T-helper 1 cell treated with Interleukin-12 subunit alpha and Interleukin-12 subunit beta and Interleukin-4 antibody, amounts not matched to agents 30 μg/mL and 1 μg/mL, for 36 hours (primary cell): ENCODE data around the gene SH3BGRL.
"Not testable (repeated sequence)": the region's sequence is repeated elsewhere in the genome, so short reads cannot be mapped to it uniquely, and the experiment has no call there.

Source experiments
- H3K27ac Mint-ChIP-seq: one replicate; pipeline ENCODE4 v1.8.0; 2021; ENCODE audit warnings: mild to moderate bottlenecking, mixed read lengths
- H3K27me3 Mint-ChIP-seq: one replicate; pipeline ENCODE4 v1.8.0; 2021; ENCODE audit warnings: low read depth, mixed read lengths
- H3K36me3 Mint-ChIP-seq: one replicate; pipeline ENCODE4 v1.8.0; 2021; ENCODE audit warnings: low read depth, mixed read lengths
- H3K4me1 Mint-ChIP-seq: one replicate; pipeline ENCODE4 v1.8.0; 2021; ENCODE audit warnings: low read depth, mixed read lengths
- H3K4me3 Mint-ChIP-seq: one replicate; pipeline ENCODE4 v1.8.0; 2021; ENCODE audit warnings: mild to moderate bottlenecking, moderate library complexity, mixed read lengths
- H3K9me3 Mint-ChIP-seq: one replicate; pipeline ENCODE4 v1.8.0; 2021; ENCODE audit warnings: mixed read lengths

SH3BGRL gene

DNA sequence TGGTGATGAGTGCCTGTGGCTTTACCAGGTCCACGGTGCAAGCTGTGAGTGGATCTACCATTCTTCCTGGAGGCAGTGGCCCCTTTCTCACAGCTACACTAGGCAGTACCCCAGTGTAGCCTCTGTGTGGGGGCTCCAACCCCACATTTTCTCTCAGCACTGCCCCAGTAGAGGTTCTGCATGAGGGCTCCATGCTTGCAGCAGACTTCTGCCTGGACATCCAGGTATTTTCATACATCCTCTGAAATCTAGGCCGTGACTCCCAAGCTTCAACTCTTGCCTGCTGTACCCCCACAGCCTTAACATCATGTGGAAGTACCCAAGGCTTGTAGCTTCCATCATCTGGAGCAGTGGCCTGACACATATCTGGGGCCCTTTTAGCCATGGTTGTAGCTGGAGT is 90.1 kb downstream of the SH3BGRL start:
- Mint-ChIP-seq H3K9me3 (peaks cover 34% of the 10 kb centered on the region), H3K36me3 (peaks cover 38% of the 10 kb centered on the region), H3K4me3 (no peak overlapping the region), H3K27ac (no peak overlapping the region), H3K4me1 (no peaks in the 10 kb centered on the region), H3K27me3 (no peaks in the 10 kb centered on the region)

DNA sequence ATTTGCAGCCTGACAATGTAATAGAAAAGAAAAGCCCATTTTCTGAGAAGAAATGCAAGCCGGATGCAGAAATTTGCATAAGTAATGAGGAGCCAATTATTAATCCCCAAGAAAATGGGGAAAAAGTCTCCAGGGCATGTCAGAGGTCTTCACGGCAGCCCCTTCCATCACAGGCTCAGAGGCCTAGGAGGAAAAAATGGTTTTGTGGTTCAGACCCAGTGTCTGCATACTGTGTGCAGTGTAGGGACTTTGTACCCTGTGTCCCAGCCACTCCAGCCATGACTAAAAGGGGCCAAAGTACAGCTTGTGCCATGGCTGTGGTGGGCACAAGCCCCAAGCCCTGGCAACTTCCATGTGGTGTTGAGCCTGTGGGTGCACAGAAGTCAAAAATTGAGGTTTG is 92.2 kb downstream of the SH3BGRL start:
- H3K27ac Mint-ChIP-seq: no peak overlapping the region
- H3K27me3 Mint-ChIP-seq: no peaks in the 10 kb centered on the region
- H3K36me3 Mint-ChIP-seq: peaks cover 43% of the 10 kb centered on the region
- peaks cover 30% of the 10 kb centered on the region for H3K9me3 Mint-ChIP-seq
- H3K4me3 Mint-ChIP-seq: no peak overlapping the region
- H3K4me1 Mint-ChIP-seq: no peaks in the 10 kb centered on the region

DNA sequence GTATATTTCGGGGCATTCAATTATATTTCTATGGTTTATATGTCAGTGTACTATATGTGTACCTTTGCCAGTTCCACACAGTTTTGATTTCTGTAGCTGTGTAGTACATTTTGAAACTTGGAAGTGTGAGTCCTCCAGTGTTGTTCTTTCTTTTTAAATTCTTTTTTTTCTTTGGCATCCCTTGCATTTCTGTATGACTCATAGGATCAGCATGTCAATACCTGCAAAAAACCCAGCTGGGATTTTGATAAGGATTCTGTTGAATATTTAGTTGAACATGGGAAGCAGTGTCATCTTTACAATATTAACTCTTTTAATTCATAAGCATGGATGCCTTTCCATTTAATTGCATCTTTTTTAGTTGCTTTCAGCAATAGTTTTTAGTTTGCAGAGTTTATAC is 100.0 kb downstream of the SH3BGRL start:
- Mint-ChIP-seq H3K4me3 (no peak overlapping the region), H3K9me3 (no peaks in the 10 kb centered on the region), H3K36me3 (peaks cover 11% of the 10 kb centered on the region), H3K4me1 (no peaks in the 10 kb centered on the region), H3K27me3 (no peaks in the 10 kb centered on the region), H3K27ac (no peak overlapping the region)

DNA sequence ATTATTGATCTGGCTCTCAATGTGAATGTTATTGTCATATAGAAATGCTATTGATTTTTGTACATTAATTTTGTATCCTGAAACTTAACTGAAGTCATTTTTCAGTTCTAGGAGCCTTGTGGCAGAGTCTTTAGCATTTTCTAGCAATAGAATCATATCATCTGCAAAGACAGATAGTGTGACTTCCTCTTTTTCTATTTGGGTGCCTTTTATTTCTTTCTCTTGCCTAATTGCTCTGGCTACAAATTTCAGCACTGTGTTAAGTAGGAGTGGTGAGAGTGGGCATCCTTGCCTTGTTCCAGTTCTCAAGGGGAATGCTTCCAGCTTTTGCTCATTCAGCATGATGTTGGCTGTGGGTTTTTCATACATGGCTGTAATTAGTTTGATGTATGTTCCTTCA is 102.7 kb downstream of the SH3BGRL start:
- Mint-ChIP-seq H3K27me3 (no peaks in the 10 kb centered on the region), H3K36me3 (peaks cover 1% of the 10 kb centered on the region), H3K27ac (no peak overlapping the region), H3K9me3 (no peaks in the 10 kb centered on the region), H3K4me3 (no peak overlapping the region), H3K4me1 (no peaks in the 10 kb centered on the region)

DNA sequence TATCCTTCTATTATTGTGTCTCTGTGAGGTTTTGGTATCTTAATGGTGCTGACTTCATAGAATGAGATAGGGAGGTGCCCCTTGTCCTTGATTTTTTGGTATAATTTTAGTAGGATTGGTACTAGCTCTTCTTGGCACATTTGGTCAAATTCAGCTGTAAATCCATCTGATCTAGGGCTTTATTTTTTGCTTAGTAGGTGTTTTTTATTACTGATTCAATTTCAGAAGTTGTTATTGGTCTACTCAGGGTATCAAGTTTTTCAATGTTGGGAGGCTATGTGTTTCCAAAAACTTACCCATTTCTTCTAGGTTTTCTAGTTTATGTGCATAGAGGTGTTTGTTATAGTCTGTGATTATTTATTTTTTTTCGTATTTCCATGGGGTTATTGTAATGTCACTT is 103.3 kb downstream of the SH3BGRL start:
- Mint-ChIP-seq H3K9me3 (no peaks in the 10 kb centered on the region), H3K36me3 (no peaks in the 10 kb centered on the region), H3K27me3 (no peaks in the 10 kb centered on the region), H3K27ac (no peak overlapping the region), H3K4me1 (no peaks in the 10 kb centered on the region), H3K4me3 (no peak overlapping the region)

DNA sequence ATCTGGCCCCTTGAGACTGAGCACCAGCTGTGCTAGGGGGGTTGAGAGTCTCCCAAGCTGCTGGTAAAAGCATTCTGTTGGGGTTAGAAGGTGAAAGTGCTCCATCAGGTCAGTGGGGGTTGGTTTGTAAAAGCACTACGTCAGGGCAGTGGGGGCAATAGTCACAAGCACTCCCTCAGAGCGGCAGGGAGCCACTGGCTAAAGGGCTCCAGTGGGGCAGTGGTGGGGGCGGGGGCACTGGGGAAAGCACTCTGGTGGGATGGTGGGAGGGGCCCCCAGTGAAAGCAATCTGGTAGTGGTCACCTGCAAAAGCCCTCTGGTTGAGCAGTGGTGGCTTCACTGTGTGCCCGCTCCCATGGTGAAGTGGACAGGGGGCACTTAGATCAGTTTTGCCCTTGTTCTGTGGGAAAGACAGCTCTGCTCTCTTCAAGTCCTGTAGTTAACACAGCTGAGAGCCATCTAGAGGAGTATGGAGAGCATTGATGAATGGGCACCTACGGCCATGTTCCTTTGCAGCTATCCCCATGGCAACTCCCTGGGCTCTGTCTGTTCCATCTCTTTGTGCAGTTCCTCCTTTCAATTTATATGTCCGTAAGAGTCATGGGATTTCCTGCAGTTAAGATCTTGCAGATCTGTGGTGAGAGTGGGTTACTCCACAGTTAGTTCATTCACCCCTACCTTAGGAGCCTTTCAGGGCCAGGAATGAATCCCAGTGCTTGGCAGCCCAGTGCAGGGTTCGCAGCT is 106.4 kb downstream of the SH3BGRL start:
- no peaks in the 10 kb centered on the region for H3K27me3 Mint-ChIP-seq
- no peaks in the 10 kb centered on the region for H3K36me3 Mint-ChIP-seq
- H3K9me3 Mint-ChIP-seq: no peaks in the 10 kb centered on the region
- no peak overlapping the region for H3K27ac Mint-ChIP-seq
- H3K4me1 Mint-ChIP-seq: no peaks in the 10 kb centered on the region
- H3K4me3 Mint-ChIP-seq: no peak overlapping the region

DNA sequence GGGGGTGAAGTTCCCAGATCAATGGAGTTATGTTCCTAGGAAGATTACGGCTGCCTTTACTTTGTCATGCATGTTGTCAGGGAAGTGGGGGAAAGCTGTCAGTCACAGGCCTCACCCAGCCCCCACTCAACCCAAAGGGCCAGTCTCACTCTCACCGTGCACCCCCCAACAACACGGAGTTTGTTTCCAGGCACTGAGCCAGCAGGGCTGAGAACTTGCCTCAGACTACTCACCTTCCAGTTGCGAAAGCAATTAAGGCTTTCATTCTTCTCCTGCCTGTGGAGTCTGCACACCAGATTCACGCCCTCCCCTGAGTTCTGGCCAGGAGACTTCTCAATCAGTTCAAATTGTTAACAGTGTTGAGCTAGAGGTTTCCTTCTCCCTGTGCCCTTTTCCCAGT is 114.3 kb downstream of the SH3BGRL start:
- H3K36me3 Mint-ChIP-seq: peaks cover 8% of the 10 kb centered on the region
- no peak overlapping the region for H3K4me3 Mint-ChIP-seq
- no peak overlapping the region for H3K27ac Mint-ChIP-seq
- H3K27me3 Mint-ChIP-seq: no peaks in the 10 kb centered on the region
- no peaks in the 10 kb centered on the region for H3K4me1 Mint-ChIP-seq
- H3K9me3 Mint-ChIP-seq: no peaks in the 10 kb centered on the region

DNA sequence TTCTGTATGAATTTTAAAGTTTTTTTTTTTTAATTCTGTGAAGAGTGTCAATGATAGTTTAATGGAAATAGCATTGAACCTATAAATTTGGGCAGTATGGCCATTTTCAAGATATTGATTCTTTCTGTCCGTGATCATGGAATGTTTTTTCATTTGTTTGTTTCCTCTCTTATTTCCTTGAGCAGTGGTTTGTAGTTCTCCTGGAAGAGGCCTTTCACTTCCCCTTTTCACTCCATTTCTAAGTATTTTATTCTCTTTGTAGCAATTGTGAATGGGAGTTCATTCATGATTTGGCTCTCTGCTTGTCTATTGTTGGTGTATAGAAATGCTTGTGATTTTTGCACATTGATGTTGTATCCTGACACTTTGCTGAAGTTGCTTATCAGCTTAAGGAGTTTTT is 129.8 kb downstream of the SH3BGRL start:
- H3K4me3 Mint-ChIP-seq, H3K27me3 Mint-ChIP-seq, H3K27ac Mint-ChIP-seq, H3K36me3 Mint-ChIP-seq, H3K4me1 Mint-ChIP-seq, H3K9me3 Mint-ChIP-seq: not testable (repeated sequence)

DNA sequence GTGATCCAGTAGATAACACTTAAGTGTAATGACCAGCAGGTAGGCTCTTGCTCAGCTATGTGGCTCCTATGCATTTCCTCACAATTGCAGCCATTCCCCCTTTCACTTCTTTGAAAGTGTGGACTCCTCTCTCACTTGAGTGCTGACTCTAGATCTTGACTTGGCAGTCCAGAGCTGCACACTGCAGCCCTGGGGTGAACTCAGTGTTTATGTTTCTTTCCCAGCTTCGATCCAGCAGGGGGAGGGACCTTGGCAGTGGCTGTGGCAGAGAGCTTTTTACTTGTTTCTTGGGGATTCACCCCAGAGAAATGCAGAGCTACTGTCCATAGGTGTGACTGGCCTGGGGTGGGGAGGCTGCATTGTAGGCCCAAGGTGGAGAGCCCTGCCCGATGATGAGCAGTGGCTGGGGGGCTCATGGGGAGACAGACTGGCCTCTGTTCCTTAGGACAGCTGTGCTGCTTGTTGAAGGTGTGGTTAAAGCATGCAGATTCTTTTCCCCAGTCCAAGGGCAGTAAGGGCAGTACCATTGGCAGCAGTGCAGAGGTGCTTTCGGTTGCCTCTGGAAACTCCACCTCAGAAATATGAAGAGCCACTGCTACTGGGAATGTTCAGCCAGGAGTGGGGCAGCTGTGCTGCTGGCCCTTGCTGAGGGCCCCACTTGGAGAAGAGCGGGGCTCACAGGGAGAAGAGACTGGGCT is 134.7 kb downstream of the SH3BGRL start:
- Mint-ChIP-seq H3K9me3 (peaks cover 6% of the 10 kb centered on the region), H3K4me1 (peaks cover 4% of the 10 kb centered on the region), H3K36me3 (peaks cover 5% of the 10 kb centered on the region), H3K27ac (no peak overlapping the region), H3K4me3 (no peak overlapping the region), H3K27me3 (no peaks in the 10 kb centered on the region)

DNA sequence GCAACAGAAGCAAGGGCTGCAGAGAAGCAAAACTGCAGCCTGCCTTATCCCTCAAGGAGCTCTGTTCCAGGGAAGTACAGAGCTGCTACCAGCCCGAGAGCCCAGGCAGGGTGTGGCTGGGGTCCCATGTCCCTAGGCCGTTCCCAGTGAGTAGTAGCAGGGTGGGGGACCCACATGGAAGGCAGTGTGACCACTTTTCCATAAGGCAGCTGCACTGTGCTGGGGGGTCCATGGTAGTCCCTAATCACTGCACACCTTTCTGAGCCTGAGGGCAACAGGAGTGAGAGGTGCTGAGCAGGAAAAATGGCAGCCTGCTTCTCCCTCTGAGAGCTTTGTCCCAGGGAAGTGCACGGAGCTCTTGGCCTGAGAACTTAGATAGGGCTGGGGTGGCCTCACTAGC is 135.9 kb downstream of the SH3BGRL start:
- H3K36me3 Mint-ChIP-seq: peaks cover 5% of the 10 kb centered on the region
- H3K27me3 Mint-ChIP-seq: no peaks in the 10 kb centered on the region

DNA sequence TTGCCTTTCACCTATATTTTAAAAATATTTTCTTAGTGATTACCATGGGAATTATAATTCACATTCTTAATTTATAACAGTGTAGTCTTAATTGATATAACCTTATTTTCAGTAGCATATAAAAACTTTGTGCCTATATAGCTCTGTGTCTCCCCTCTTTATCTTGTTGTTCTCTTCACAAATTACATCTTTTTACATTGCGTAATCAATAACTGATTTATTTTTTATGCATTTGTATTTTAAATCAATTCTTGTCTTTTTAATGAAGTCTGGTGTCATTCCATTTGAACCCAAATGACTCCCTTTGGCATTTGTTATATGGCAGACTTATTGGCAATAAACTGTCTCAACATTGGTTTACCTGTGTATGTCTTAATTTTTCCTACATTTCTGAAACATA is 137.0 kb downstream of the SH3BGRL start:
- peaks cover 4% of the 10 kb centered on the region for H3K4me1 Mint-ChIP-seq
- H3K36me3 Mint-ChIP-seq: peaks cover 6% of the 10 kb centered on the region
- no peak overlapping the region for H3K4me3 Mint-ChIP-seq
- H3K27me3 Mint-ChIP-seq: no peaks in the 10 kb centered on the region
- peaks cover 6% of the 10 kb centered on the region for H3K9me3 Mint-ChIP-seq
- no peak overlapping the region for H3K27ac Mint-ChIP-seq

More for the DNA sequence above, 135.9 kb downstream of the SH3BGRL start:
- H3K4me1 Mint-ChIP-seq: peaks cover 4% of the 10 kb centered on the region
- no peak overlapping the region for H3K27ac Mint-ChIP-seq
- no peak overlapping the region for H3K4me3 Mint-ChIP-seq
- H3K9me3 Mint-ChIP-seq: peaks cover 6% of the 10 kb centered on the region

DNA sequence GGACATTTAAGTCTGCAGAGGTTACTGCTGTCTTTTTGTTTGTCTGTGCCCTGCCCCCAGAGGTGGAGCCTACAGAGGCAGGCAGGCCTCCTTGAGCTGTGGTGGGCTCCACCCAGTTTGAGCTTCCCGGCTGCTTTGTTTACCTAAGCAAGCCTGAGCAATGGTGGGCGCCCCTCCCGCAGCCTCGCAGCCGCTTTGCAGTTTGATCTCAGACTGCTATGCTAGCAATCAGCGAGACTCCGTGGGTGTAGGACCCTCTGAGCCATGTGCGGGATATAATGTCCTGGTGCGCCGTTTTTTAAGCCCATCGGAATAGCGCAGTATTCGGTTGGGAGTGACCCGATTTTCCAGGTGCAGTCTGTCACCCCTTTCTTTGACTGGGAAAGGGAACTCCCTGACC is 143.4 kb downstream of the SH3BGRL start:
- H3K36me3 Mint-ChIP-seq, H3K27me3 Mint-ChIP-seq, H3K4me3 Mint-ChIP-seq, H3K4me1 Mint-ChIP-seq, H3K9me3 Mint-ChIP-seq, H3K27ac Mint-ChIP-seq: not testable (repeated sequence)
